NCI-H2171 treated with DMSO at 0.1 percent for 48 hours (cell line): ENCODE measurements around the gene TSFM.

Source experiments
- DNase-seq: peaks from one replicate; lab custom pipeline; 2025; lab: John Stamatoyannopoulos, UW

TSFM gene

GRCh38 chr12:57782608-57783465, at the start of gene TSFM:
TSS of gene TSFM (plus strand) at chr12:57782787. CDS start at chr12:57782802, 15 bp downstream.
- peak; percentile 90 for DNase-seq

GRCh38 chr12:57733928-57734327, 48.7 kb upstream of the TSFM start:
- DNase-seq = no peak

GRCh38 chr12:57734591-57734990, 48.0 kb upstream of the TSFM start:
- no peak for DNase-seq

- DNase-seq = peak; percentile 30
These were observed 47.3 kb upstream of the TSFM start for GRCh38 chr12:57735198-57735855.

- peak; percentile 46 for DNase-seq
These were observed 46.4 kb upstream of the TSFM start for GRCh38 chr12:57735952-57736740.

DNA sequence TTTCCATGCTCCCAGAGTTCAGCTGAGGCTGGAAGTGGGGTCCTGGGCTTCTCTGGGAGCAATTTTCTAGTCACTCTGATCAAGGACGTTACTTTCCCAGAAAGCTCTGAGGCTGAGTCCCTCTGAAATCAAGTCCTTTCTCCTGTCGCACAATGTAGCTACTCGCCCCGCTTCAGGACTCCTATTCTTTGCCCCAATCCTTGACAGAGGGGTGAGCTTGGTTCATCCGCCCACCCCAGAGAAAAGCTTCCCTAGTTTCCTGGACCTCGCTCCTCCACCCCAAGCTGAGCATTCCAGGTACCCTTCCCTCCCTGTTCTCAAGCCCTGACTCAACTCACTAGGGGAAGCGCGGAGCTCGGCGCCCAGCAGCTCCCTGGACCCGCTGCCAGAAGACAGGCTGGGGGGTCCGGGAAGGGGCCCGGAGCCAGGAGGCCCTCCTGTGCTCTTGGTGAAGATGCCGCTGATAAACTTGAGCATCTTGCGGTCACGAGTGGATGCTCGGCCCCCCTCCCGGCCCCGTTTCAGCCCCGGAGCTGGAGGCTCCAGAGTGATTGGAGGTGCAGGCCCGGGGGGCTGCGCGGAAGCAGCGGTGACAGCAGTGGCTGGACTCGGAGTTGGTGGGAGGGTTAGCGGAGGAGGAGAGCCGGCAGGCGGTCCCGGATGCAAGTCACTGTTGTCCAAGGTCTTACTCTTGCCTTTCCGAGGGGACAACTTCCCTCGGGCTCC, 45.7 kb upstream of the TSFM start:
- DNase-seq = peak; percentile 32

- peak; percentile 18 for DNase-seq
These were observed 44.8 kb upstream of the TSFM start for GRCh38 chr12:57737467-57738460.

DNA sequence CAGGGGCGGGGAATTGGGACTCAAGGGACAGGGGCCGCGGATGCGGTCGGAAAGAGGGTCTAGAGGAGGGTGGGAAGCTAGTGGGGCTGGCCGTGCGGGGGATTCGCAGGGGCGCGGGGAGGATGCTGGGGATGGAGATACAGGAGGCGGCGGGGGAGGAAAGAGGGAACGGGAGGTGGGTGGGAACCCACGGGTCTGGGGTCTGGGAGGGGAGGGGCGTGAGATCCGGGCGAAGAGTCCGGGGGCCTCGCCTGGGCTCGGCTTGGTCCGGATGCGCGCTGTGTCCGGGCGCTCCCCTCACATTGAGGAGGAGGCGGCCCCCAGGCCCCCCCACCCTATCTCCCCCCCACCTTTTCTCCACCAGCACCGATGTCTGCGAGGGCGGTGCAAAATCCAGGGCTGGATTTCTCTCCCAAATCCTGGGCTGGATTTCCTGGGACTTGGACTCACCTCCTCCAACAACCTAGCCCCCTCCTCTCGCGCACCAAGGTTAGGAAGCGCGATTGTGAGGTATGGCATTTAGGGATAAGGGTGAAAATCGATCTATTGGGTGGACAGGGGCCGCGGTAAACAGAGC, 43.8 kb upstream of the TSFM start, which contains the start of gene AGAP2:
Gene AGAP2 (minus strand): TSS at position 82 of the 577 bp plus-strand sequence. CDS start 496 bp downstream, outside the sequence.
- DNase-seq = peak; percentile 49

- no peak for DNase-seq
These were observed 43.2 kb upstream of the TSFM start for GRCh38 chr12:57739387-57739786.

- DNase-seq = no peak
These were observed 42.6 kb upstream of the TSFM start for GRCh38 chr12:57739914-57740538.

DNA sequence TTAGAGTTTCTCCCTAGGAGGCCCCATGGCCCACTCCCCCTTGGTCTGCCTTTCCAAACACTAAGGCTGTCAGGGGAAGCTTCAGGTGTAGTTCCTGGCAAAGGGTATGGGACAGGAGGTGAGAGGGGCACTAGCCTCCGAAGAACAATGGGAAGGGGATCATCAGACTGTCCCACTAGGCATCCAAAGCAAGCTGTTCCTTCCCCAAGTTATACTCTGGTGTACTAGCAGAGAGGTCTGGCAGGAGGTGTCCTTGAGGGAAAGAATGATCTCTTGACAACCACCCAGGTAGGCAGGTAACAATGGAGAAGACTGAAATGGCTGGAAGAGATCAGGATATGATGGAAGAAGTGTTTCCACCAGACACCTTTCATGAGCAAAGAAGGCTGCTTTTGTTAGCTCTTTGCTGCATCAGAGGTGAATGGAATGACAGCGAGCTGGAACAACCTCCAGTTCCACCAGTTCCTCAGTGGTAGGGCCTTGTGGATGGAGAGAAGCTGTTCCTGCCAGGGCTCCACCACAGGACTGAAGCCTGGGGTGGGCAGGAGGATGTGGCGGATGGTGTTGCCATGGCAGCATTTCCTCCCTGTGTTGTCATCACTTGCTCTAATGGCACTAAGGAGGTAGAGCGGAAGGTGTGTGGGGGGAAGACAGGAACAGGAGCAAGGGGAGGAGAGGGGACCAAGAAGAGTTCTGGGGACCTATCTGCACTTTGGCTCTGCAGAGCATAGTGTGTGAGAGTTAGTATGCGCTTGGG, 41.8 kb upstream of the TSFM start:
- DNase-seq = no peak

- DNase-seq = no peak
These were observed 41.2 kb upstream of the TSFM start for GRCh38 chr12:57741413-57741789.

- DNase-seq = no peak
These were observed 40.5 kb upstream of the TSFM start for GRCh38 chr12:57741844-57742738.

DNA sequence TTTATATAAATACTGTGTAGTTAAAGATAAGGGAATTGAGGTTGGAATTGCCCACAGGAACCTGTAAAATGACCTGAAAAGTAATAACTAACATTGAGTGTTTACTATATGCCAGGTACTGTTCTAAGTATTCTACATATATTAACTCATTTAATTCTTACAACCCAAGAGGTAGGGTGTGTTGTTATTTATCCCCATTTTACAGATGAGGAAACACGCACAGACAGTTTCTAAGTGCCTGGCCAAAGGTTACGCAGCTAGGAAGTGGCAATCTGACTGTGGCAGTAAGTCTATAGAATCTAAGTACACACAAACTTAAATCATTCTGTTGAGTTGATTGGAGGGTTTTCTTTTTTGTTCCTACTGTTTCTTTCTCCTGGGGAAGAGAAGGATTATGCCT, 38.8 kb upstream of the TSFM start:
- no peak for DNase-seq

GRCh38 chr12:57744194-57744776, 38.3 kb upstream of the TSFM start:
- DNase-seq = no peak

DNA sequence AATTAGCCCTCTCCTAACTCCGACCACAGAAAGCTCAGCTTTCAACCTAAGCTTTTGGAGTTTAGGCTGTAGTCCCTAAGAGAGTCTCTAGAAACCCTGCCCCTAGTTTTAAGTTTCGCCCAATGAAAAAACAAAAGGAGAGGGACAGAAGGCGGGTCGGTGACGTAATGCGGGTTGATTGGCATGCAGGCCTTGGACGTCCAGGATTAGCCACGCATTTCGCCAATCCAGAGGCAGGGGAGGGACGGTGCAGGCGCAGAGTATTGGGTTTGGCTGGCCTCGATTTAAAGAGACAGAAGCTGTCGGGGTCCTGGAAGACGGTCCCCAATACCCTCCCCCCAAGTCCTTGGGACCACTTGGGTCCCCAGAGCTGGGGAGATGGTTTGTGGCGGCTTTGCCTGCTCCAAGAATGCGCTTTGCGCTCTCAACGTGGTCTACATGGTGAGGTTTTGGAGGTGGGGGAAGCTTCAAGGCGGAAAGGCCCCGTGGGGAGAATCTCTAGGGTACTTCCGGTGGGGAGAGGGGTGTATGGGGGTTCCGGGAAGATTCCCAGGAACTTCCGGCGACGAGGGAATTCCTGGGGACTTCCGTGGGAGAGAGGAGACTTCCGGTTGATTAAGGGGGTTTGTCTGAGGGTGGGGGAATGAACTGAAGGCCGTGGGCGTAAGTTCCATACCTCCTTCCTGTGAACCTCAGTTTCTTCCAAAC, 37.7 kb upstream of the TSFM start, which contains the start of gene TSPAN31:
Gene TSPAN31 (plus strand): TSS at position 263 of the 708 bp plus-strand sequence. CDS start 116 bp downstream, at position 379.
- peak; percentile 99 for DNase-seq

GRCh38 chr12:57745485-57745881, 37.1 kb upstream of the TSFM start:
- no peak for DNase-seq
